GM21619 (cell line): ENCODE measurements around the gene BBS9.
"Not testable (repeated sequence)": the region's sequence is repeated elsewhere in the genome, so short reads cannot be mapped to it uniquely, and the experiment has no call there.

ENCODE experiments used
- ATAC-seq: cut with Tn5 transposase; IDR thresholded peaks from one replicate; pipeline ENCODE4 v1.9.1; 2021; ENCODE audit not compliant: unreplicated experiment

The BBS9 gene

GRCh38 chr7:33271839-33272371 lies 142.5 kb downstream of the BBS9 start:
- not testable (repeated sequence) for ATAC-seq

DNA sequence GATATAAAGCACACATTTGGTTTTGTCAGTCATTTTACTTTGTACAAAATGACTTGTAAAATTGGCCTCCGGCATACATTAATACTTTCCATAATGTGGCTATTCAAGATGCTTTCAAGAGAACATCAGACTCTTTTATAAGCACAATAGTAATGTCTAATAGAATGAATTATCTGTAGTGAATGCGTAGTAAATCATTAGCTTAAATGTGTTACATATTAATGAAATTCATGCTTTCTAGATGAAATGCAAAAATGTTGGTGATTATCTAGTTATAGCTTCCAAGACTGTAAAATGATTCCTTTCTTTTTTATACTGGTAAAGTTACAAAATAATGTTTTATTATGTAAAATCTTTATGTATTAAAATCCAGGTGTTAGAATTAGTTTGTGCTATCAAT lies 144.0 kb downstream of the BBS9 start:
- ATAC-seq, result no peak

GRCh38 chr7:33276325-33276724 lies 147.0 kb downstream of the BBS9 start:
- ATAC-seq, result no peak

DNA sequence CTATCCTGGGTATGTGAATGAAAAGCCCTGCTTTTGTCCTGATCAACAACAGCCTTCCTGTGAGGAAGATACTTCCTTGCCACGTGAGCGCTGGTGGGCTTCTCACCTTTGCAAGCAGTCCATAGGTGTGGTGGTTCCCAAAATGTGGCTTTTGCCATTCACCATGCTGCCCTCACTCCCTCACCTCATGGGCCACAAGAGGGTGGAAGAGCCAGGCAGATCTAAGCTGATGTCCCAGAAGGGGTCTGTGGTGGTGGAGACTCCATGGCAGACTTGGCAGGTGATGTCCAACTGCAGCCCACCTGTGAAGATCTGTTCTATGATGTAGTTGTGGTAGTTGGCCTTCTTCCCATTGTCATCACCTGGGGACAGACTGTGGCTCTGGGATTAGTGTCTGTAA lies 147.4 kb downstream of the BBS9 start:
- ATAC-seq, result no peak

DNA sequence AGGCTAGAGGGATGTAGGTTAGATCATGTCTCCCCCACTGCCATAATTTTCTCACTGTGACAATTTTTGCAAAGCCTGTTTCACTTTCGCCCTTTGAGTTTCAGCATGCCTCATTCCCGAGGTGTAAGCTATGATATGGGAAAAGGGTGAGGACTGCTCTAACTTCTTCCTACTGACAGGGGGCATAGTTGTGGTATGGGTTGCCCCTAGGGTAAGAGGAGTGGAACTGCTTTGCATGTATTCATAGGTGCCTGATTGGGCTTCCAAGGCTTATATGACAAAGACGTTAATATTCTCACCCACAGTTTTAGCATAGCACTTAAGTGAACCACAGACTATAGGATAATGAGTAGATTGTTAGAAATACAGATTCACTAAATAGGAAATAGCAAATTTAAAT lies 148.7 kb downstream of the BBS9 start:
- ATAC-seq, result no peak

GRCh38 chr7:33286501-33286900 lies 157.1 kb downstream of the BBS9 start:
- no peak for ATAC-seq

DNA sequence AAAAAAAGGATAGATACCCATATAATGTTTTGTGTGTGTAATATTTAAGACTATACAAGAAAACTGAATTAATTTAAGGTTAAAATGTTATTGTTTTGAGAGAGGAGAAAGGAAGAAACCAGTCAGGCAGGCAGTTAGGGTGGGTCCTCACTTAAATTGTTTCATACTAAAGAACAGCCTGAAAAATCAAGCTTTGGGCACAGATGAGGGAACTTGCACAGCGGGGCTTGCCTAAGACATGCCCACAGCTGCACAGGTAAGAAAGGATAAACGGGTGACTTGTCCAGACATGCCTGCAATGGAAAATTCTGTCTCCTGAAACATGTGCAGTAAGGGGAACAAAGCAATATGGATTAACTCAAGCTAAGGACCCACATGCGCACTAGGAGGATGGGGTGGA lies 158.4 kb downstream of the BBS9 start:
- no peak for ATAC-seq

- no peak for ATAC-seq
Observed at GRCh38 chr7:33298848-33299247, 169.5 kb downstream of the BBS9 start.

- no peak for ATAC-seq
Observed at GRCh38 chr7:33299425-33299824, 170.1 kb downstream of the BBS9 start.

GRCh38 chr7:33300131-33300530 lies 170.8 kb downstream of the BBS9 start:
- no peak for ATAC-seq

- no peak for ATAC-seq
Observed at GRCh38 chr7:33300742-33301141, 171.4 kb downstream of the BBS9 start.

- ATAC-seq, result not testable (repeated sequence)
Observed at GRCh38 chr7:33303978-33304557, 174.7 kb downstream of the BBS9 start.

DNA sequence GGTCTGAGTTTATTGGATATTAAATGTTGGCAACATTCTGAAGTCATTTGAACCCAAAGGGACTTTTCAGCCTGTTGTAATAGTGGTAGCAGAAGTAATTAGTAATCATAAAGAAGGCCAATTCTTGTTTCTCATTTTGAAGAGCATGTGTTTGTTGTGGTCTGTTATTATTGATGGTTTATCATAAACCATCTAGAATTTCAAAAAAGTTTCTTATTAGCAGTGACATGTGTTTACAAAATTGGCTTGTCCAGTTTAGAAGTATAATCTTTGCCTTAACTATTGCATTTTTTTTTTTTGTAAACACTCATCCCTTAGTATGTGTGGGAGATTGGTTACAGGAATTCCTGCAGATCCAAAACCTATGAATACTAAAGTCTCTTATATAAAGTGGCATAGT lies 177.8 kb downstream of the BBS9 start:
- no peak for ATAC-seq

DNA sequence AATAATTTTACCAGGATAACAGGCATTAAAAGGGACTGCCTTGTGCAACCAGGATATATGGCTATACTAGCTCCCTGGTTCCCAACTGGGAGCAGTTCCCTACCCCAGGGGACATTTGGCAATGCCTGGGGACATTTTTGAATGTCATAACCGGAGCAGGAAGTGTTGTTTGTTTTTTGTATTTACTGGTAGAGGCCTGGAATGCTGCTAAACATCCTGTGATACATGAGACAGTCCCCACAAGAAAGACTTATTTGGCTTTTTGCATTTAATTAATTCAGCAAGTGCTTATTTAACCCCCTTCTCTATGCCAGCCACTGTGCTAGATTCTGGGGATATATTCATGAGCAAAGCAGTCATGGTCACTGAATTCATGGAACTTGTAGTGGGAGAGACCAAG lies 181.2 kb downstream of the BBS9 start:
- ATAC-seq, result no peak

DNA sequence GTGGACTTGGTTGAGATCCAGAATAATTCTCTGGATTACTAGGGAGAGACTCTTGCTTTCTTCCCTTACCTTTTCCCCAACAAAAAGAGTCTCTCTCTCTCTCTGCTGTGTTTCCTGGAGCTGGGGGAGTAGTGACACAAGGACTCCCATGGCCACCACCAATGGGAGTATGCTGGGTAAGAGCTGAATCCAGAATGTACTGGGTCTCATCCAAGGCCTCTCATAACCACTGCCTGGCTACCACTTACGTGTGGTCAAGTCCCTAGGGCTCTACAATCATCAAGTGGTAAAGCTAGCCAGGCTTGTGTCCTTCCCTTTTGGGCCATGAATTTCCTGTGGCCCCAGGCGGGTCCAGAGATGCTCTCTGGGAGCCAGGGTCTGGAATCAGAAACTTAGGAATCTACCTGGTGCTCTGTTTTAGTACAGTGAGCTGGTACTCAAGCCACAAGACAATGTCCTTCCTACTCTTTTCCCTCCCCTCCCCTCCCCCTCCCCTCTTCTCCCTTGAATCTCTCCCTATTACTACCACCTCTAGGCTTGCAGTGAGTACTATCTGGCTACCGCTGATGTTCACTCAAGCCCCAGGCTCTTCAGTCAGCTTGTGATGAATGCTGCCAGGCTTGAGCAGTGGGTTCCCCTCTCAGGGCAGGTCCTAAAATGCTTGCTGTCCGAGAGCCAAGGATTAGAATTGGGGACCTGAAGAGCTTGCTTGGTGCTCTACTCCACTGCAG lies 196.6 kb downstream of the BBS9 start:
- ATAC-seq, result no peak

- no peak for ATAC-seq
Observed at GRCh38 chr7:33326485-33326848, 197.1 kb downstream of the BBS9 start.

DNA sequence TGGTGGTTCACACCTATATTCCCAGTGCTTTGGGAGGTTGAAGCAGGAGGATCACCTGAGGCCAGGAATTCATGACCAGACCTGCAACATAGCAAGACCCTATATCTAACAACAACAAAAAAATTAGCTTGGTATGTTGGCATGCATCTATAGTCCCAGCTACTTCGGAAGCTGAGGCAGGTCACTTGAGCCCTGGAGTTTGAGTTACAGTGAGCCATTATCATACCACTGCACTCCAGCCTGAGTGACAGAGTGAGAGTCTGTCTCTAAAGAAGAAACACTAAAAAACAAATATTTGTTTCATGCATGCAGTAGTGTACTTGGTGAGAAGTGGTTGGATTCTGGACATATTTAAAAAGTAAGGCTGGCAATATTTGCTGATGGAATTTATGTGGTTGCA lies 198.1 kb downstream of the BBS9 start:
- ATAC-seq, result no peak

- ATAC-seq, result no peak
Observed at GRCh38 chr7:33334349-33334748, 205.0 kb downstream of the BBS9 start.

- peak; percentile 63 for ATAC-seq
Observed at GRCh38 chr7:33336820-33337219, 207.5 kb downstream of the BBS9 start.

DNA sequence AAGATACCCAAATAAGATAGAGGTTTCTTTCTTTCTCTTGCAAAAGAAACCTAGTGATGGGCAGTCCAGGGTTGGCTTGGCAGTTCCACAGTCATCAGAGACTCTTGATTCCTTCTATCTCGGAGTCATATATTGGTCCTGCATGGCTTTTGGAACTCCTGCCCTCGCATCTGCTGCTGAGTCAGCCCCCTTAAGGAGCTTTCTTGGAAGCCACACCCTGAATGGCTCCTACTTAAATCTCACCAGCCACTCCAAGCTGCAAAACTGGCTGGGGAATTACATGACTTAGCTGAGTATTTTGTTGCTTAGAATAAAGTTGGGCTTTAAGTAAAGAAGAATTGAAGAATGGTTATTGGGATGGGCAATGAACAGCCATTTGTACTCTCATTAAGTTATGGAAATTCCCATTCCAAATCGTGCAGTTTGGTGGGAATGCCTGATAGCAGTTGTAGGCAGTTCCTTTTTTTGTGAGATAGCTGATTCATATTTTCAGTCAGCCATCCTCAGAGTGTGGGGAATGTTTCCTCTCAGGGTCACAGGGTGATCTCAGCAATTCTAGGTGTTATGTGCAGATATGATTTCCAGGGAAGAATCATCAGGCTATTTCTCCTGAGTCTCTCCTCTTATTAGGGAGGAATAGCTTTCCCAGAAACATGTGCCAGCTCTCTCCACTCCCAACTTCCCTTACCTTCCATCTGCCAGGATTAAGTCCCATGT lies 209.9 kb downstream of the BBS9 start:
- ATAC-seq, result no peak

- ATAC-seq, result no peak
Observed at GRCh38 chr7:33346055-33346454, 216.7 kb downstream of the BBS9 start.

DNA sequence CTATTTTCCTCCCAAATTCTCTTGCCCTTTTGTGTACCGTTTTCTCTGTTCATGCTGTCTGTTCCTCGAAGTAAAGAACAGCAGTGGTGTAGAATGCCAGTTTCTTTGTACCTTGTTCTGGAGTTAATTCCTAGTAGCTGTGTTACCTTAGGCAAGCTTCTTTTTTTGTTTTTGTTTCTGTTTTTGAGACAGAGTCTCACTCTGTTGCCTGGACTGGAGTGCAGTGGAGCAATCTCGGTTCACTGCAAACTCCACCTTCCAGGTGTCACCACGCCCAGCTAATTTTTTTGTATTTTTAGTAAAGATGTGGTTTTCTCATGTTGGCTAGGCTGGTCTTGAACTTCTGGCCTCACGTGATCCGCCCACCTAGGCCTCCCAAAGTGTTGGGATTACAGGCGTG lies 221.2 kb downstream of the BBS9 start:
- no peak for ATAC-seq
